Body of pancreas (tissue), 4 donors: ENCODE measurements around the gene GPR37. TPM values are rescaled to one million over a fixed set of nuclear protein-coding genes. Genes with fewer than 3 reads are reported as not detected.

Experiments used
- ATAC-seq: fragments of 150-250 bp; one replicate; pipeline ENCODE4 v1.9.1; 2016
- DNase-seq, 4 donors: peaks; one replicate each; pipeline ENCODE4 v3.0.0-alpha.2; 2019
- H3K27ac ChIP-seq, 4 donors: fragments of 200-600 bp; sonication (generic); 1 replicate in 3 of 4; 2 replicates in 1 of 4; pipeline versions ENCODE4 v1.5.1 to v1.6.1; 2016 to 2019; ENCODE audit warnings: mild to moderate bottlenecking in 1 of 4, mixed read lengths in 1 of 4, moderate library complexity in 1 of 4
- H3K27me3 ChIP-seq, 2 donors: fragments of 200-600 bp; sonication (generic); one replicate each; pipeline ENCODE4 v1.6.0; 2016; ENCODE audit warnings: mild to moderate bottlenecking in 1 of 2
- H3K36me3 ChIP-seq, 2 donors: fragments of 200-600 bp; sonication (generic); replicated peaks in 1 of 2; 2 replicates each; pipeline ENCODE4 v1.5.1; 2016; ENCODE audit warnings: low read depth in 2 of 2; ENCODE audit not compliant: insufficient read depth in 1 of 2
- H3K4me1 ChIP-seq: fragments of 200-600 bp; sonication (generic); one replicate; pipeline ENCODE4 v1.6.0; 2016
- H3K4me3 ChIP-seq, 2 donors: fragments of 200-600 bp; sonication (generic); 1 replicate in 1 of 2; 2 replicates in 1 of 2; pipeline ENCODE4 v1.5.1; 2016 to 2019
- H3K9me3 ChIP-seq, 3 donors: fragments of 200-600 bp; sonication (generic); 1 replicate in 2 of 3; 2 replicates in 1 of 3; pipeline ENCODE4 v1.5.1; 2016
- CTCF ChIP-seq, 7 experiments: fragments of 450-650 bp in 4 of 7; fragments of 200-600 bp in 3 of 7; sonication (generic) in 3 of 7; IDR thresholded peaks; one replicate each; pipeline ENCODE4 v1.5.1; 2016 to 2019; ENCODE audit warnings: antibody characterized with exemption in 7 of 7
- POLR2A ChIP-seq, 3 donors: fragments of 450-650 bp; IDR thresholded peaks; one replicate each; pipeline ENCODE4 v1.6.1; 2016; ENCODE audit warnings: antibody characterized with exemption in 3 of 3, mild to moderate bottlenecking in 2 of 3
- WGBS, 2 donors: methylation state at CpG; one replicate each; pipeline ENCODE4 v1.1.5; 2017; 5-methylcytosine and 5-hydroxymethylcytosine counted together
- intact Hi-C: fragments of 100-400 bp; cut with DNase I; formaldehyde crosslinking; loops from one replicate; pipeline ENCODE4 v1.15.1; 2023
- total RNA-seq, 2 donors: library from RNA; depleted of rRNA; stranded (reverse); fragments of >200 nt; gene quantifications; one replicate each; pipeline ENCODE4 v1.1.0, GENCODE V29; 2016

Gene GPR37
- total RNA-seq, 2 donors from 2014 or later = 2.6 to 5.7 TPM

GRCh38 chr7:124810605-124811004 lies 45.0 kb upstream of the GPR37 start:
- intact Hi-C loops = no loop called here
- DNase-seq = no peak
- no peak for ATAC-seq
- Histone ChIP-seq H3K36me3 (no peaks in the 10 kb centered on the region), H3K27ac (no peak overlapping the region), H3K4me3 (no peak overlapping the region), H3K4me1 (peaks cover 8% of the 10 kb centered on the region), H3K9me3 (no peaks in the 10 kb centered on the region), H3K27me3 (no peaks in the 10 kb centered on the region)
- no peak for TF ChIP-seq POLR2A (IDR thresholded peaks at IDR 0.05)
- no peak for TF ChIP-seq CTCF (IDR thresholded peaks at IDR 0.05)
- WGBS, 2 donors = 63 to 65% methylated on average over 3 of the region's 3 CpGs

GRCh38 chr7:124808206-124808605 lies 42.6 kb upstream of the GPR37 start:
- Histone ChIP-seq H3K9me3 (no peaks in the 10 kb centered on the region), H3K4me3 (no peak overlapping the region), H3K27ac (no peak overlapping the region), H3K27me3 (no peaks in the 10 kb centered on the region), H3K36me3 (no peaks in the 10 kb centered on the region), H3K4me1 (no peaks in the 10 kb centered on the region)
- ATAC-seq (no peak), DNase-seq (no peak)
- 83% methylated on average over 5 of the region's 5 CpGs for WGBS, 2 donors
- intact Hi-C loops = no loop called here
- TF ChIP-seq CTCF (IDR thresholded peaks at IDR 0.05) = no peak
- no peak for TF ChIP-seq POLR2A (IDR thresholded peaks at IDR 0.05)

- H3K27me3 ChIP-seq = no peaks in the 10 kb centered on the region
- ATAC-seq = no peak
- no peak overlapping the region for H3K4me3 ChIP-seq
- DNase-seq = no peak
- intact Hi-C loops = no loop called here
- H3K27ac ChIP-seq = no peak overlapping the region
- H3K36me3 ChIP-seq = no peaks in the 10 kb centered on the region
- 86 to 91% methylated on average over 1 of the region's 1 CpG for WGBS, 2 donors
- no peaks in the 10 kb centered on the region for H3K4me1 ChIP-seq
- H3K9me3 ChIP-seq = no peaks in the 10 kb centered on the region
- TF ChIP-seq CTCF (IDR thresholded peaks at IDR 0.05) (no peak), POLR2A (IDR thresholded peaks at IDR 0.05) (no peak)
Observed at GRCh38 chr7:124801330-124801895, 35.8 kb upstream of the GPR37 start.

- H3K4me3 ChIP-seq = no peak overlapping the region
- TF ChIP-seq POLR2A (IDR thresholded peaks at IDR 0.05) = no peak
- no peak for TF ChIP-seq CTCF (IDR thresholded peaks at IDR 0.05)
- no peak overlapping the region for H3K27ac ChIP-seq
- H3K27me3 ChIP-seq = no peaks in the 10 kb centered on the region
- DNase-seq (no peak), ATAC-seq (no peak)
- intact Hi-C loops = no loop called here
- no peaks in the 10 kb centered on the region for H3K9me3 ChIP-seq
- no peaks in the 10 kb centered on the region for H3K4me1 ChIP-seq
- H3K36me3 ChIP-seq = no peaks in the 10 kb centered on the region
- WGBS, 2 donors = 70 to 72% methylated on average over 2 of the region's 2 CpGs
Observed at GRCh38 chr7:124800386-124800785, 34.8 kb upstream of the GPR37 start.

- H3K27ac ChIP-seq = no peak overlapping the region
- H3K36me3 ChIP-seq = no peaks in the 10 kb centered on the region
- ATAC-seq = no peak
- H3K4me1 ChIP-seq = no peaks in the 10 kb centered on the region
- TF ChIP-seq CTCF (IDR thresholded peaks at IDR 0.05) (no peak), POLR2A (IDR thresholded peaks at IDR 0.05) (no peak)
- no peaks in the 10 kb centered on the region for H3K27me3 ChIP-seq
- intact Hi-C loops = no loop called here
- DNase-seq = no peak
- WGBS, 2 donors = 90 to 94% methylated on average over 6 of the region's 6 CpGs
- H3K4me3 ChIP-seq = no peak overlapping the region
- no peaks in the 10 kb centered on the region for H3K9me3 ChIP-seq
Observed at GRCh38 chr7:124799448-124799847, 33.9 kb upstream of the GPR37 start.
